HL-60 (cell line): ENCODE results near the gene BLZF1.
"Not testable (repeated sequence)": the region's sequence is repeated elsewhere in the genome, so short reads cannot be mapped to it uniquely, and the experiment has no call there.

Source experiments
- DNase-seq, 2 experiments: peaks; one replicate each; pipeline ENCODE4 v3.0.0-alpha.2; 2010 to 2020; ENCODE audit warnings: low read depth in 1 of 2, low spot score in 1 of 2
- H3K27ac ChIP-seq: fragments of 250-450 bp; sonication (Bioruptor Pico); replicated peaks from 2 replicates; pipeline ENCODE4 v1.5.1; 2020; ENCODE audit warnings: mild to moderate bottlenecking, moderate library complexity
- H3K27me3 ChIP-seq: fragments of 250-450 bp; sonication (Bioruptor Pico); 2 replicates; pipeline ENCODE4 v1.5.1; 2021; ENCODE audit warnings: mild to moderate bottlenecking, moderate library complexity; ENCODE audit not compliant: insufficient read depth, poor library complexity, severe bottlenecking
- H3K4me3 ChIP-seq: replicated peaks from 2 replicates; pipeline ENCODE4 v1.5.1; 2011; ENCODE audit warnings: mild to moderate bottlenecking, control low read depth, low read length; ENCODE audit not compliant: insufficient read depth
- GABPA ChIP-seq: IDR thresholded peaks from 2 replicates; pipeline ENCODE4 v1.6.1; 2012; ENCODE audit warnings: low read depth
- POLR2AphosphoS5 ChIP-seq: IDR thresholded peaks from 2 replicates; pipeline ENCODE4 v1.6.1; 2012; ENCODE audit warnings: low read depth
- SPI1 ChIP-seq: IDR thresholded peaks from 2 replicates; pipeline ENCODE4 v1.6.1; 2012; ENCODE audit warnings: low read depth, mild to moderate bottlenecking, borderline replicate concordance
- TF ChIP-seq, protein P1 (sequence below): IDR thresholded peaks from 2 replicates; pipeline ENCODE4 v1.6.1; 2012; ENCODE audit warnings: low read depth; ENCODE audit not compliant: insufficient replicate concordance
- TF ChIP-seq, protein P2 (sequence below): IDR thresholded peaks from one replicate; pipeline ENCODE4 v1.5.1; 2011; ENCODE audit warnings: low read length, control low read depth, inconsistent platforms; ENCODE audit not compliant: insufficient read depth

BLZF1 gene

DNA sequence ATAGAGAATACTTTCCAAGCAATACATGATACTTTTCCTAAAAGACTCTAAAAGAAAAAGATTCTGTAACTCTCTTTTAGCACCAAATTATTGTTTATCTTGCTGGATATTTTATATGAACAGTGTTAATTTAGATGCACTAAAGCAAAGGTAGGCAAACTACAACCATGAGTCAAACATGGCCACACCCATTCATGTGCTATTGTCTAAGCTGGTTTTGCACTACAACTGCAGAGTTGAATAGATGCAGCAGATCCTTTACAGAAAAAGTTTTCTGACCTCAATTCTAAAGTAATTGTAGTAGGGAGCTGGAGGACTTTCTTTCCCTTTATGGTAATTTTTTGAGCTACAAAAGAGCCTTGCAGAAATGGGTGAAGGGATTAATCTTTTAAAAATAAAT, 19.4 kb downstream of the BLZF1 start:
- no peak for DNase-seq
- no peaks in the 10 kb centered on the region for H3K27me3 ChIP-seq
- TF ChIP-seq, protein P1, sequence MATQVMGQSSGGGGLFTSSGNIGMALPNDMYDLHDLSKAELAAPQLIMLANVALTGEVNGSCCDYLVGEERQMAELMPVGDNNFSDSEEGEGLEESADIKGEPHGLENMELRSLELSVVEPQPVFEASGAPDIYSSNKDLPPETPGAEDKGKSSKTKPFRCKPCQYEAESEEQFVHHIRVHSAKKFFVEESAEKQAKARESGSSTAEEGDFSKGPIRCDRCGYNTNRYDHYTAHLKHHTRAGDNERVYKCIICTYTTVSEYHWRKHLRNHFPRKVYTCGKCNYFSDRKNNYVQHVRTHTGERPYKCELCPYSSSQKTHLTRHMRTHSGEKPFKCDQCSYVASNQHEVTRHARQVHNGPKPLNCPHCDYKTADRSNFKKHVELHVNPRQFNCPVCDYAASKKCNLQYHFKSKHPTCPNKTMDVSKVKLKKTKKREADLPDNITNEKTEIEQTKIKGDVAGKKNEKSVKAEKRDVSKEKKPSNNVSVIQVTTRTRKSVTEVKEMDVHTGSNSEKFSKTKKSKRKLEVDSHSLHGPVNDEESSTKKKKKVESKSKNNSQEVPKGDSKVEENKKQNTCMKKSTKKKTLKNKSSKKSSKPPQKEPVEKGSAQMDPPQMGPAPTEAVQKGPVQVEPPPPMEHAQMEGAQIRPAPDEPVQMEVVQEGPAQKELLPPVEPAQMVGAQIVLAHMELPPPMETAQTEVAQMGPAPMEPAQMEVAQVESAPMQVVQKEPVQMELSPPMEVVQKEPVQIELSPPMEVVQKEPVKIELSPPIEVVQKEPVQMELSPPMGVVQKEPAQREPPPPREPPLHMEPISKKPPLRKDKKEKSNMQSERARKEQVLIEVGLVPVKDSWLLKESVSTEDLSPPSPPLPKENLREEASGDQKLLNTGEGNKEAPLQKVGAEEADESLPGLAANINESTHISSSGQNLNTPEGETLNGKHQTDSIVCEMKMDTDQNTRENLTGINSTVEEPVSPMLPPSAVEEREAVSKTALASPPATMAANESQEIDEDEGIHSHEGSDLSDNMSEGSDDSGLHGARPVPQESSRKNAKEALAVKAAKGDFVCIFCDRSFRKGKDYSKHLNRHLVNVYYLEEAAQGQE: no peak
- TF ChIP-seq POLR2AphosphoS5 (no peak), SPI1 (no peak), GABPA (no peak)
- TF ChIP-seq, protein P2, sequence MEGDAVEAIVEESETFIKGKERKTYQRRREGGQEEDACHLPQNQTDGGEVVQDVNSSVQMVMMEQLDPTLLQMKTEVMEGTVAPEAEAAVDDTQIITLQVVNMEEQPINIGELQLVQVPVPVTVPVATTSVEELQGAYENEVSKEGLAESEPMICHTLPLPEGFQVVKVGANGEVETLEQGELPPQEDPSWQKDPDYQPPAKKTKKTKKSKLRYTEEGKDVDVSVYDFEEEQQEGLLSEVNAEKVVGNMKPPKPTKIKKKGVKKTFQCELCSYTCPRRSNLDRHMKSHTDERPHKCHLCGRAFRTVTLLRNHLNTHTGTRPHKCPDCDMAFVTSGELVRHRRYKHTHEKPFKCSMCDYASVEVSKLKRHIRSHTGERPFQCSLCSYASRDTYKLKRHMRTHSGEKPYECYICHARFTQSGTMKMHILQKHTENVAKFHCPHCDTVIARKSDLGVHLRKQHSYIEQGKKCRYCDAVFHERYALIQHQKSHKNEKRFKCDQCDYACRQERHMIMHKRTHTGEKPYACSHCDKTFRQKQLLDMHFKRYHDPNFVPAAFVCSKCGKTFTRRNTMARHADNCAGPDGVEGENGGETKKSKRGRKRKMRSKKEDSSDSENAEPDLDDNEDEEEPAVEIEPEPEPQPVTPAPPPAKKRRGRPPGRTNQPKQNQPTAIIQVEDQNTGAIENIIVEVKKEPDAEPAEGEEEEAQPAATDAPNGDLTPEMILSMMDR: no peak
- no peak overlapping the region for H3K27ac ChIP-seq
- H3K4me3 ChIP-seq: no peak overlapping the region

DNA sequence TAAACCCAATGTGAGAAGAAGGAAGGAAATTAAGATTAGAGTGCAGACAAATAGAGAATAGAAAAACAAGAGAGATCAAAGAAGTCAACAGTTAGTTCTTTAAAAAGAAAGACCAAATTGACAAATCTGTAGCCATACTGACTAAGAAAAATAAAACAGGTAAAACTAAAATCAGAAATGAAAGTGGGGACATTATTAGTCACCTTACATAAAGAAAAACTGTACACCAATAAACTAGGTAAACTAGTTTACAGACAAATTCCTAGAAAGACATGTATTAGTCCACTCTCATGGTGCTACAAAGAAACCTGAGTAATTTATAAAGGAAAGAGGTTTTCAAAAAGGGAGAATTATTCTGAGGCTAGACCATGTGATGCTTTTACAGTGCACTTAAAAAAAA, 22.3 kb downstream of the BLZF1 start:
- no peak for DNase-seq
- H3K4me3 ChIP-seq: no peak overlapping the region
- no peak overlapping the region for H3K27ac ChIP-seq
- no peak for TF ChIP-seq SPI1
- no peaks in the 10 kb centered on the region for H3K27me3 ChIP-seq

DNA sequence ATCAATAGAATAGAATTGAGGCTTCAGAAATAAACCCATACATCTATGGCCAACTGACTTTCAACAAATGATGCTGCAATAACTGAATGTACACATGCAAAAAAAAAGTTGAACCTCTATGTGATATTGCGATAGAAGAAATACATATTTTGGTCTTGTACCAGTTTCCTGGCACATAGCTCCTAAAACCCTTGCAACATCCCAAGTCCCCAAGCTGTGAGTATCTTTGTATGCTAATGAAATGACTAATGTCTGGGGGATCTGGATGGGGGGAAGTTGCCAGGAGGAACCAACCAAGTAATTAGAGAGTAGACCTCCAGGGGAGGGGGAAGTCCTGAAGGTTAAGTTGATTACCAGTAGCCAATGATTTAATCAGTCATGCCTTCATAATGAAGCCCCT, 24.4 kb downstream of the BLZF1 start:
- TF ChIP-seq, protein P1: no peak
- TF ChIP-seq GABPA (no peak), SPI1 (no peak), POLR2AphosphoS5 (no peak)
- TF ChIP-seq, protein P2: no peak
- DNase-seq: peak; percentile 56 to 57
- no peak overlapping the region for H3K4me3 ChIP-seq
- H3K27ac ChIP-seq: 0 out of 2 replicates have a peak overlapping the region, but pooled peaks have one; percentile 36
- no peaks in the 10 kb centered on the region for H3K27me3 ChIP-seq

DNA sequence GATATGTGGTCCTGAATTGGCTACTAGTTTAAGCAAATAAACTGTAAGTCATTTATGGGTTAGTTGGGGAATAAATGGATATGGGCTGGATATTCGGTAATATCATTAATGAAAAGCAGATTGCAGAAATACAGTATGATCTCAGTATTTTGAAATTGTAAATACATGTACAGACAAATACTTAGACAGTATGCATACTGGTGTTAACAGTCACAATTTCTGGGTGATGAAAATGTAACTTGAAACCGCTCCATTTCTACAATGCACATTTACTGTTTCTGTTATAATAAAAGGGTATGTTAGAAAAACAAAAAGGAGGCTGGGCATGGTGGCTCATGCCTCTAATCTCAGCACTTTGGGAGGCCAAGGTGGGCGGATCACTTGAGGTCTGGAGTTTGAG, 28.0 kb downstream of the BLZF1 start:
- no peak for DNase-seq
- no peak overlapping the region for H3K4me3 ChIP-seq
- TF ChIP-seq SPI1 (no peak), POLR2AphosphoS5 (no peak), GABPA (no peak)
- TF ChIP-seq, protein P2: no peak
- TF ChIP-seq, protein P1: no peak
- H3K27me3 ChIP-seq: no peaks in the 10 kb centered on the region
- no peak overlapping the region for H3K27ac ChIP-seq

GRCh38 chr1:169402578-169402977, 34.6 kb downstream of the BLZF1 start:
- not testable (repeated sequence) for DNase-seq, H3K27me3 ChIP-seq, H3K27ac ChIP-seq, H3K4me3 ChIP-seq

- not testable (repeated sequence) for DNase-seq, H3K27ac ChIP-seq, H3K27me3 ChIP-seq, H3K4me3 ChIP-seq
Measured at GRCh38 chr1:169408340-169408739, 40.3 kb downstream of the BLZF1 start.
